ENCODE measurements around the gene COPS9. TPM values are rescaled to one million over a fixed set of nuclear protein-coding genes. Genes with fewer than 3 reads are reported as not detected.

COPS9 gene
- 63.1 and 151 TPM in 2 replicates for total RNA-seq (ENCODE audit: low replicate concordance)

DNA sequence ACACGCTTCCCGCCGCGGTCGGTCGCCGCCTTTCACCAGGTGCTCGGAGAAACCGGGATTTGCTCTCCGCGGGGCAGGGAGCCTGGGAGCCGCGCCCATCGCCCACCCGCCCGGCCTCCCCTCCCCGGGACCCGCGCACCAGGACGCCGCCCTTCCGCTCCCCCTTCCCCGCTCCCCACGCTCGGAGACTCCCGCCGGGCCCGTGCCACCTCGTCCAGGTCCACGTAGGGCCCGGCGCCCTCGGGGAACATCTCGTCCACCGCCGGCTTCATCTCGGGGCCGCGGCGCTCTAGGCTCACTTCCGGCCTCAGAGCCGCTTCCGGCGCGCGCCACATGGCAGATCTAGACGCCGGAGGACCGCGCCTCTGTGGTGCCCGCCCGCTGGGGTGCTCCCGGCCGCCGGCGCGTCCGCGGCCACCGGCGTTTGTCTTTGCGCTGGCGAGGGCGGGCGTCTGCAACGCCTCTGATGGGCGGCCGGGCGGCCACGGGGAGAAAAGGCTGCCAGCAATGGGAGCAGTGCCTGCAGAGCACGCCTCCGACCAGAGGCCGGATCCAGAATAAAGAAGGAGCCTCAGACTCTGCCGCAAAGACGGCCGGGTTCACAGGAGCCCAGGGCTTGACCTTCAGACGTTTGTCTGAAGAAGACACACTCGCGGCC is at the start of gene COPS9:
Gene COPS9 (minus strand): TSS at position 293 of the 658 bp plus-strand sequence. CDS start 21 bp downstream, at position 272.

DNA sequence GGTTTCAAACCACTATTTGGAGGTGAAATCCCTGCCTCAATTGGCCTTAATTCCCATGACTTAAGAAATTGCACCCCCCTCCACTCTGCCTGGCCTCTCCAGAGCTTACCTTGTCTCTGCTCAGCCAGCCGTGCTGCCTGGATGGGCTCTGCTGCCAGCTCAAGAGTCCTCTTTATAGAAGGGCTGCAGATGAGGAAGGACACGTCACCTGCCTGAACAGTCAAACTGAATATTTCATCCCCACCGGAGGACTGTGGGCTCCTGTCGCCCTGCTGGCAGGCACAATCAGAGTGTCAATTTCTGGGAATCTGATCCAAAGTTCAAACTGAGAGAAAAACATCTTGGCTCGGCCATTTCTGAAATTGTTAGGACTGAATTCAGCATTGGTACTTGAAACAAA is 4.4 kb upstream of the COPS9 start, which contains the start of gene OTOS:
Gene OTOS (minus strand): TSS at position 148 of the 400 bp plus-strand sequence. CDS start 332 bp downstream, outside the sequence.

Other genes with a start within 250 kb of the COPS9 start
- 122 and 129 TPM in 2 replicates for gene NDUFA10, start 111.0 kb downstream of the COPS9 start, total RNA-seq (ENCODE audit: low replicate concordance)
- gene OR6B2, start 105.9 kb downstream of the COPS9 start, total RNA-seq (ENCODE audit: low replicate concordance), result not detected in 2 replicates
- not detected in 2 replicates for gene OR6B3, start 82.8 kb downstream of the COPS9 start, total RNA-seq (ENCODE audit: low replicate concordance)
- gene OTOS, start 4.4 kb upstream of the COPS9 start, total RNA-seq (ENCODE audit: low replicate concordance), result 0.23 TPM in 1 of 2 replicates, not detected in the other

Data from smooth muscle cell of the coronary artery (primary cell).